Activated naive CD4-positive, alpha-beta T cell treated with anti-CD3 and anti-CD28 coated beads, Interleukin-2, amount 50 U/mL, for 16 hours (primary cell): ENCODE measurements around the gene TMEM87A.

Source experiments
- DNase-seq: peaks from one replicate; pipeline ENCODE4 v3.0.0-alpha.2; 2020

The TMEM87A gene

DNA sequence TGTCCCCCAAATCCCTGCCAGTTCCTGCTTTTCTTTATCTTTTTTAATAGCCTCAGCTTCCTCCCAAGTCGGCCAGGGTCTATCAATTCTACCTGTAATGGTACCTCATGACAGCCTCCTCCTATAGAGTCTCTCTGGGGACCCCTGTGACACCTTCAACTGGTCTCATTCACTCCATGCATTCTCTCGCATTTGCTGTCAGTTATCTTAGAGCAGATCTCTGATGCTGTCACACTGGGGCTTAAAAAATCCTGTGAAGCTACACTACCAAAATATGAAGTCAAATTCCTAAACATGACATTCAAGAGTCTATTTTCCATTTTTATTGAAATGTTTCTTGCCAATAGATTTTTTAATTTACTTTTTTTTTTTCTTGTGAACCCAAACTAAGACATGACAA is 70.6 kb downstream of the TMEM87A start:
- DNase-seq = no peak

DNA sequence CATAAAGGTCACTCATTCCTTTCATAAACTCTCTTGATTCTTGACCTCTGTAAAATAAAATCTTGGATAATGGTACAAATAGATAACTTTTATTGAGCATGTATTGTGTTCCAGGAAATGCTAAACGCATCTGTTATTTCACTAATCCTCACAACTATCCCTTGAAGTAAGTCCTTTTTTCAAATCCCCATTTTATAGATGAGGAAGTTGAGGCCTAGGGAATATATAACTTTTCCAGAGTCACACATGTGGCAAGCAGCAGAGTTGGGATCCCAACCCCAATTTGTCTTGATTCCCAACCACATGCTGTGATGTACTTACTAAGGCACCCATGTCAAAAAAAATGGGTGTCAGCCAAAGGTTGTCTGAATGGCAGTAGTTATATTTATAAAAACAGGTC is 71.4 kb downstream of the TMEM87A start:
- no peak for DNase-seq

- DNase-seq = no peak
Measured at GRCh38 chr15:42199126-42199525, 74.1 kb downstream of the TMEM87A start.

GRCh38 chr15:42198516-42198915 is 74.7 kb downstream of the TMEM87A start:
- DNase-seq = no peak

DNA sequence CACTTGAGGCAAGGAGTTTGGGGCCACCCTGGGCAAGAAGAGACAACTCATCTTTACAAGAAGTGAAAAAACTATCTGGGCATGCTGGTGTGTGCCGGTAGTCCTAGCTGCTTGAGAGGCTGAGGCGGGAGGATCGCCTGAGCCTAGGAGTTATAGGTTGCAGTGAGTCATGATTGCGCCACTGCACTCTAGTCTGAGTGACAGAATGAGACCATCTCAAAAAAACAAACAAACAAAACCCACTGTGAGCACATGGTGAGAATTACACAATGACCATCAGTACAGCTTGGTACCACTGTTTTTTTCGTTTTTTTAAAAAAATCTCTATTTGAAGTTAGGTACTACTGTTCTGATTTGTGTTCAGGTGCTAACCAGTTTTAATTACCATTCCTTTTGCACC is 78.7 kb downstream of the TMEM87A start:
- no peak for DNase-seq

DNA sequence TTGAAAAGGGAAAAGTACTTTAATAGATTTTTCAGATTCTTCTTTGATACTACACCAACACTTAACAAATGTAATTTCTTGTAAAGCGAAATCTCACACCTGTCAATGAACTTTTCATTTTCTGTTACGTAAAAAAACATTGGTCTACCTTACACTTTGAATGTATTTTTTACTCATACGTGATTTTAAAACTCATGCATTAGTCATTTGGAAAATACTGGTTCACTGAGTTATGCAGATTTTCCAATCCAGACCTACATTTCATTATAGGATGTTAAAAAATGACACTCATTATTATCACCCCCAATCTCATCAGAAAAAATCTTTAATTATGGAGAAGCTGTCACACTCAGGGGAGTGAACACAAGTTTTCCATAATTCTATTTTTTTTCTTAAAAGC is 79.8 kb downstream of the TMEM87A start:
- no peak for DNase-seq

DNA sequence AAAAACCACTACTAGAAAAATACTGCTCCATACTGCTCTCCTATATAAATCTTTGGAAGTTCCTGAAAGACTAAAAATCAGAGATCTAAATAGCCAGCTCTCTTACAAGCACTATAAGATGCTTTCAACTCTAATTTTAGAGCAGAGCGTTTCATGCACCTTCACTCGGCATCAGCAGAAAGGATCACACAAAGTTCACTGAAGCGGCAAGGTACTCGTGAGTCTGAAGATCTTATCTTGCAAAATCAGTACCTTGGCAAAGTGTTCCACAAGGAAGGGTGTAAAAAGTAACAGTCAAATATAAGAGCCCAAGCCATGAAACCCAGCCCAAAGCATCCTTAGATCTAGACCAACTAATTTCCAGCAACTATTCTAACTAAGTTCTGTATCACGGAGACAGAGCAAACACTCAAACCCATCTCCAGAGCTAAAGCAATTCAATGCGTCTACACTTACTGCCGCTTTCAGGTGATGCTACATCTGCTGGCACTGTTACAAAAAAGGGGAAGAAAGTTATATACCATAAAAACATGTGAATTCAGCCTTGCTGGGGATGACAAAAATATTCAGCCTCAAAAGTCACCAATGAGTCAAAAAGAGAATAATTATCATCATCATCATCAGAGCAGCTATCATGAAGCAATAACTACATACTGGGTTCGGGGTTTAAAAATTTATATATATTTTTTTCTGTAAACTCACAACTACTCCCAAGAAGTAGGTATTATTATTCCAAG is 81.5 kb downstream of the TMEM87A start:
- DNase-seq = no peak

DNA sequence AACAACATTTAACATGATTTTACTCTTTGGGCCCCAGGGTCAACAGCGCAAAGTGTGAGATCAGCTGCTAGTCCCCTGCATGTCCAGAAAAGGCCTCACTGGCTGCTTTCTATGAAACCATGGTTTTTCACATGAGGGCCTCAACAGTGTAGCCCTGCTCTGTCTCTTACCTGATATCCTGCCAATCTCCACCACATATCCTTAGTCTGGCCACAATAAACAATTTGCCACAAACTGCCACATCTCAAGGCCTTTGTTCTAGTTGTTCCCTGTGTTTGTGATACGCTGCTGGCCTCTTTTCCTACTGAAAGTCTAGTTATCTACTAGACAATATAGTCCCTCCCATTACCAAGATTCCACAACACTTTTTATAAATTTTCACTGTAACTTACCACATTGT is 82.9 kb downstream of the TMEM87A start:
- no peak for DNase-seq

GRCh38 chr15:42185801-42186200 is 87.4 kb downstream of the TMEM87A start:
- DNase-seq = no peak

DNA sequence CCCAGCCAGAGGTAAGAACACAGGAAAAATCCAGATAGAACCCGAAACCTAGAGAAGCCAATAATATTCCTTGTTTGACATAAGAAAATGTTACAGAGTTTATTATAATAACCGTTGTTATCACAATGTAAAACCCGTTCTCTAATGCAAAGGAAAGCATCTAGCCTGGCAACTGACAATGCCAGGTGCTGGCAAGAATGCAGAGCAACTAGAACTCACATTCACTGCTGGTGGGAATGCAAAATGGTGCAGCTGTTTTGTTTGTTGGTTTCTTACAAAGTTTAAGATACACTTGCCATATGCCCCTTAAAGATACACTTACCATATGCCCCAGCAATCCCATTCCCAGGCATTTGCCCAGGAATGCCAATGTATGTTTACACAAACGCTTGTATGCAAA is 88.5 kb downstream of the TMEM87A start:
- DNase-seq = no peak

DNA sequence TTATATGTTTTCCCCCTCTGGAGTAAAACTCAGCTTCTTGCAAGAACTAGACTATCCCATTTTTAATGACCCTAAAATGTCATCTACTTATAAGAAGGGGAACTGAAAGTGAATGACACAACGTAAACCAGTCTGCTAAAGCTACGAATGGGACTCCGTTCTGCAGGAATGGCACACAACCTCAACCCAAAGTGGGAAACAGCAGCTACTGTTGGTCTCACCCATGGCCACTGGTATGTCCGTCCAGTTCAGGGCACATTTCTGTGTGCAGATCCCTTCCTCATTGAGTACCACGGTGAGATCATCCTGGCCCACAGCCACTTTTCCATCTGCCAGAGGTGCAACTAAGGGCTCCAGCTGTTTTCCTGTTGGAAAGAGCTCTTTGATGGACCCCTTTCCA is 88.9 kb downstream of the TMEM87A start:
- no peak for DNase-seq

- no peak for DNase-seq
Measured at GRCh38 chr15:42182961-42183360, 90.3 kb downstream of the TMEM87A start.

DNA sequence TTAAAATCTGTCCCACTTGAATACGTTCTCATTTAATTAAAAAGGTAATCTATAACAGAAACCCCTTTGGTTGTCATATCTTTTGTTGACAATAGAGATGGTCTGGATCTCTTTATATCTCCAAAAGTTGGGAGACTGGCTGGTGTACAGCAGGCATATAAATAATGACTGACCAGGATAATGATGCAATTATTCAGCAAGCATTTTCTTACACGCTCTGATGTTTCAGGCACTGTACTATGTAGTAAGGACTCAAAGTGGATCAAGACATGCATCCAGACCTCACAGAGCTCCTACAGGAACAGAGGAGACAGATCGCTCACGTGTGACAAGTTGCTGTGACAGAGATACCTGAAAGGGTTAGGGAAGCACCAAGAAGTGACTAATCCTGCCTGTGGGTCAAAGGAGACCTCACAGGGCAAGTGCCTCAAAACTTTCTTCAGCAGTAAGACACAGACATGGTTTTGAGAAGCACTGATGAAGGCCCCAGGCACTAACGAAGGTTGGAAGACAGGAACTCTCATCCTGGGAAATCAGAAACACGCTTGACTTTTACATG is 90.8 kb downstream of the TMEM87A start:
- no peak for DNase-seq

DNA sequence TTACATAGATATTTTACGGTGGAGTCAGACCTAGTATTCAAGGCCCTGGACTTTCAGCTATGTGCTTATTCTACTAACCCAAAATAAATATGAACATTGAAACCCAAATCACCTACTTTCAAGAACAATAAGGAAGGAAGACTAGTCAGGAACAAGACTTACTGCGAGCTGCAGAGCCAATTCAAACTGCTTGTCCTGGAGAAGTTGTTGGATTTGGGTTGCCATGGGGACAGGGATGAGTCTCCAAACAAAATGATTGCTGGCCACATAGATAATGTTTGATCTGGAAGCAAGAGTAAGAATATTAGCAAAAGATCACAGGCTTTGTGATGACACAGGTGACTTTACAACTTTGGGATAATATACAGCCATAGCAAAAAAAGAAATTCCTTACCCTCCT is 95.2 kb downstream of the TMEM87A start:
- no peak for DNase-seq

DNA sequence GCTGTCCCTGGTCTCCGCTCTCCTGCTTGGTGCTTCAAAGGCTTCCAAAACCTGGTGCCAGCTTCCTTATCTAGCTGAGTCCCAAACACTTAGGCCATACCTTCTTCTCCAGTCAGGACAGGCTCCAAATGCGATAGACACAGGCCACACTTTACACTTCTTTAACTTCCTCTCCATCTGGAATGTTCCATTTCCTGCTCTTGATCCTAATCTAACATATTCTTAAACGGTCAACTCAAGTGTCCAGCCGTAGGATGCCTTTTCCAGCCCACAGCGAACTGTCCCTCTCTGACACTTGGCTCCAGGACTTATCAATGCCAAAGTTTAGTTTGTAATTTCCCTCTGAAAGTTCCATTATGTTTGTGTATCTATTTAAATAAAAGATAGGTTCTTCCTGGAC is 97.6 kb downstream of the TMEM87A start:
- DNase-seq = no peak

DNA sequence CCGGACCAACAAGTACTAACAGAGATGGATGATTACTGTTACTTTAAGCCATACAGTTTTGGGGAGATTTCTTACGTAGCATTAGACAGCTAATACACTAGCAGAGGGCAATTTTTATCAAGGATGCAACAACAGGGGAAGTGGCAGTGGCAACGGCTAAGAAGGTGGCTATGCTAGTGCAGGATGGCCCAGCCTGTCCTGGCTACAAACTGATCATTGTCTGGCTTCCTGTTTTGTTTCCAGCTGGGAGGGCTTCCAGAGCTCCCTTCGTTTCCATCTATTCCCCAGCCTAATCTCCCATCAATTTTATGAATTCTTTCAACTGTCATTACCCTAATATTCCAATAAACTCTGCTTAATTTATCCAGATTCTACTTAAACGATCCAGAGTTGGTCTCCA is 100.8 kb downstream of the TMEM87A start:
- no peak for DNase-seq

- no peak for DNase-seq
Measured at GRCh38 chr15:42171795-42172194, 101.4 kb downstream of the TMEM87A start.

DNA sequence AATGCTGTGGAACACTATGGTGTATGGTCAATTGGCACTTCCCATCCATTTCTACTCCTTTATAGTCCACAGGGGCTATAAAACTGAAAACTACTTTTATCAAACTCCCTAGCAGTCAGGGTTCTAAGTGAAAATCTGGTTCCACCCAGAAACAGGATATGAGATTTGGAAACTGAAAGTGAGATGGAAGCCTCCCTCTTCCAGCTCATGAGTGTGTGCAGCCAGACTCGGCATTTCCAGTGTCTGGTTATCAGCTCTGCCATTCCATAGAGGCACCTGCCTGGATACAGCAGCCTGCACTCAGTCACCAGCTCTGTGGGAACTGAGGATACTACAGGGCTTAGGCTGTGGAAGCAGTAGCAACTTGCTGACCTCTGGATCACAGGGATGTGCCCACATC is 102.1 kb downstream of the TMEM87A start:
- DNase-seq = no peak

GRCh38 chr15:42166225-42166940 is 106.8 kb downstream of the TMEM87A start:
- DNase-seq = no peak

DNA sequence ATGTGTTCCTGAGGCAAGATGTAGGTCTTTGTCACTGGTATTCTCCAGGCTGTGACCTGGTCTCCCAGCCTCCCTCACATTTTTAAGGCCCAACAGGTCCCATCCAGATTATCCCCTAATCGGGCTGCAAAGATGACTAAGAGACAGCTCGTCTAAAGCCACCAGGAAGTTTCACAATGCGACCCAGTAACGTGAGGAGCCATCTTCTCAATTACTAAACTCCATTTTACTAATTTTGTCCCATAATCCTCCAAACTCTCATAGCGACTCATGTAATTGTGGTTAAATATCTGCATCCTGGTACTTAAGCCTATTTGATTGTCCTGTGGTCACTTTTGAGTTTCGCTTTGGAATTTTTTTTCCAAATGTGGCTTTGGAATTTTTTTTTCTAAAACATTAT is 108.1 kb downstream of the TMEM87A start:
- DNase-seq = no peak

DNA sequence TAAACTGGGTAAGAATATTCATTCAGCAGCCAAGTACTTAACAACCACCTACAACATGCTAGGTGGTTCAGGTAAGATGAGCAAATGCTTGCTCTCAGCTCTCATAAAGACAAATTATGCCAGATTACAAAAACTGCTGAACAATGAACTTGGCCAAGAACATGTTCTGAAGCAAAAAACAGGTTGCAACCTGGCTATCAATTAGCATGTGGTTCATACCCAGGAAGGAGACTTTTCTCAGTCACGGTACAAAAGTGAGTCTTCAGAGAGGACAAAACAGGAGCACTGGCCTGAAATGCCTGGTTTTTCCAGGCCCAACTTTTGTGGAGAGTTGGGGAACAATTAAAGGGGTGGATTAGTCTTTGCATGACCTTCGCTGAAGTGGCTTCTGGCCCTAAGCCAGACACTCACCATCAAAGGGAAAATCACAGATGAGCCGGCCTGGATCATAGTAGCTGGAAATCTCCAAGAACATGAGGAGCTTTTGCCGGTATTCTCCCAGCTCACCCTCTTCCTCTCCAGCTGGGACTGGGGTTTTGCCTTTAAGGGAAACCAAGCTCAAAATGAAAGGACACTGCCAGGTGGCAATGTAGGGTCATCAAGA is 109.2 kb downstream of the TMEM87A start:
- DNase-seq = no peak

DNA sequence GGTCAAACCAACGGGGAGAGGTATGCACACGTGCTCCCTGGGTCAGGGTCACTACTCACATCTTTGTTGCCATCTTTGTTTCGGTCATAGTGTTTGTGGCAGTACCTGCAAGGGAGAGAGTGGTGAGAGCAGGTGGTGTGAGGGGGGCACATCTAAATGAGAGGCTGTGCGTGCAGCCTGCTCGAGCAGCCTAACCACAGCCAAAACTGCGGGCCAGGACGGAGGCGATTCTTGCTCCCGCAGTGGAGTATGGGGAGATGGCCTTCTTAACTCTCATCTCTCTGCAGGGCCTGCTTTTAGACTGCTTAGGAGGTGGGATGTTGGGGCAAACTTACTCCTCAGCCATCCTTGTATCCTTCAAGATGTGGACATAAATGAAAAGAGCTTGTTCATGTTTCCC is 109.9 kb downstream of the TMEM87A start:
- DNase-seq = no peak
